T-helper 17 cell (primary cell): ENCODE data around the gene ST6GALNAC6. TPM values are rescaled to one million over a fixed set of nuclear protein-coding genes. Genes with fewer than 3 reads are reported as not detected.

ENCODE experiments used
- ATAC-seq: fragments of 150-1000 bp; cut with Tn5 transposase; 2 replicates; pipeline ENCODE4 v1.10.0; 2021; ENCODE audit warnings: mild to moderate bottlenecking, moderate library complexity
- DNase-seq, 3 donors: peaks; one replicate each; pipeline versions ENCODE4 v3.0.0 to v3.0.0-alpha.2; 2020 to 2021
- H3K9me3 ChIP-seq: one replicate; pipeline ENCODE4 v1.7.0; 2013; ENCODE audit warnings: low read length, mild to moderate bottlenecking; ENCODE audit not compliant: control insufficient read depth, poor library complexity, severe bottlenecking
- H3K27ac Mint-ChIP-seq: one replicate; pipeline ENCODE4 v1.8.0; 2022; ENCODE audit warnings: mild to moderate bottlenecking, moderate library complexity, mixed read lengths
- H3K27me3 Mint-ChIP-seq: one replicate; pipeline ENCODE4 v1.8.0; 2022; ENCODE audit warnings: mixed read lengths
- H3K36me3 Mint-ChIP-seq: one replicate; pipeline ENCODE4 v1.8.0; 2022; ENCODE audit warnings: low read depth, mixed read lengths
- H3K4me1 Mint-ChIP-seq: one replicate; pipeline ENCODE4 v1.8.0; 2022; ENCODE audit warnings: mild to moderate bottlenecking, mixed read lengths
- H3K4me3 Mint-ChIP-seq: one replicate; pipeline ENCODE4 v1.8.0; 2022; ENCODE audit warnings: mild to moderate bottlenecking, moderate library complexity, mixed read lengths
- total RNA-seq, 4 donors: library from RNA in 2 of 4; stranded (reverse) in 2 of 4; gene quantifications; one replicate each; pipeline ENCODE4 v1.2.3 and lab custom pipeline; 2022 to 2026

ST6GALNAC6 gene
- total RNA-seq, 2 donors from 2014 or later, result 74.5 to 108 TPM

GRCh38 chr9:127868278-127868902 lies 31.0 kb downstream of the ST6GALNAC6 start:
- no peak overlapping the region for H3K27ac Mint-ChIP-seq
- H3K36me3 Mint-ChIP-seq, result no peaks in the 10 kb centered on the region
- H3K4me1 Mint-ChIP-seq, result peaks cover 17% of the 10 kb centered on the region
- ATAC-seq (no peak), DNase-seq (no peak)
- H3K27me3 Mint-ChIP-seq, result no peaks in the 10 kb centered on the region
- H3K9me3 ChIP-seq, result no peaks in the 10 kb centered on the region
- H3K4me3 Mint-ChIP-seq, result no peak overlapping the region

DNA sequence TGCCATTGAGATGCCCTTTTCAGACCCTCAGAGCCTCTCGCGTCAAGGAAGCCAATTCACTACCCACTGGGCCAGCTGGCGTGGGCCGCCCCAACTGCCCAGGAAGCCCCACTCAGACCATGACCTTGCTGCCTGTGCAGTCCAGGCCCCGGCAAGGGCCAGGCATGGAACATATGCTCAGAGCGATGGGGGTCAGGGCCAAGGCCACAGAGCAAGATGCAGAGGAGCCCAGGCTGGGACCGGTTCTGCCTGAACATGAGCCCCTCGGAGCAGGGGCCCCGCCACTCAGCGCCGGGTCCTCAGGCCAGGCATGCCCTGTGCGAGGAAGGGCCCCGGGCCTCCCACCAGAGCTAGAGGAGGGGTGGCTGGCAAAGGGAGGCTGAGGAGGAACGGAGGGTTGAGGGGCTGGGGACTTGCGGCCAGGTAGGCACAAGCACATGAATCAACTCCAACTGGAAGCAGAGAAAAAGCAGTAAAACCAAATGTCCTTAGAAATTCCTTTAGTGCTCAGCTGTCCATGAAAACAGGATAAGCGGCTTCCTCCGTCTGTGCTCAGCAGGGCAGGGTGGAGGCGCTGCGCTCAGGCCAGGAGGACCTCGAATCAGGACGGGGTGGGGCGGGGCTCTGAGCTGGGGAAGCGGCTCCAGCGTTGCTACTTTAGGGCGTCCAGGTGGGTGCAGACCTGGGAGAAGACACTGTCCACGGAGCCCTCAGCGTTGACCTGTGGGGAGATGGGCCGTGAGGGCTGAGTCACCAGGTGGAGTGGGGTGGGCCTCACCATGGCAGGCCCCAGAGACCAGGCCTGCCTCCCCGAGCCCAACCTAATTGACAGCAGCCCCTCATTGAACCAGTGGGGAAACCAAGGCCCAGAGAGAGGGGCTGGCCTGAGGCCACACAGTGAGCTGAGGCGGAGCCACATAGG lies 31.8 kb downstream of the ST6GALNAC6 start:
- H3K4me1 Mint-ChIP-seq, result peaks cover 23% of the 10 kb centered on the region
- ATAC-seq (no peak), DNase-seq (no peak)
- no peaks in the 10 kb centered on the region for H3K9me3 ChIP-seq
- H3K36me3 Mint-ChIP-seq, result no peaks in the 10 kb centered on the region
- H3K27me3 Mint-ChIP-seq, result no peaks in the 10 kb centered on the region
- no peak overlapping the region for H3K27ac Mint-ChIP-seq
- no peak overlapping the region for H3K4me3 Mint-ChIP-seq

GRCh38 chr9:127866535-127866934 lies 32.9 kb downstream of the ST6GALNAC6 start:
- Mint-ChIP-seq H3K36me3 (no peaks in the 10 kb centered on the region), H3K27ac (peak overlapping the region; percentile 0), H3K4me3 (no peak overlapping the region), H3K27me3 (no peaks in the 10 kb centered on the region), H3K4me1 (peaks cover 27% of the 10 kb centered on the region)
- DNase-seq, result no peak
- no peak for ATAC-seq
- H3K9me3 ChIP-seq, result no peaks in the 10 kb centered on the region

GRCh38 chr9:127865645-127866464 lies 33.5 kb downstream of the ST6GALNAC6 start:
- no peaks in the 10 kb centered on the region for H3K36me3 Mint-ChIP-seq
- DNase-seq, result no peak
- peaks cover 33% of the 10 kb centered on the region for H3K4me1 Mint-ChIP-seq
- no peaks in the 10 kb centered on the region for H3K27me3 Mint-ChIP-seq
- ATAC-seq, result peak; percentile 60
- H3K9me3 ChIP-seq, result no peaks in the 10 kb centered on the region
- H3K27ac Mint-ChIP-seq, result peak overlapping the region; percentile 0
- H3K4me3 Mint-ChIP-seq, result no peak overlapping the region

DNA sequence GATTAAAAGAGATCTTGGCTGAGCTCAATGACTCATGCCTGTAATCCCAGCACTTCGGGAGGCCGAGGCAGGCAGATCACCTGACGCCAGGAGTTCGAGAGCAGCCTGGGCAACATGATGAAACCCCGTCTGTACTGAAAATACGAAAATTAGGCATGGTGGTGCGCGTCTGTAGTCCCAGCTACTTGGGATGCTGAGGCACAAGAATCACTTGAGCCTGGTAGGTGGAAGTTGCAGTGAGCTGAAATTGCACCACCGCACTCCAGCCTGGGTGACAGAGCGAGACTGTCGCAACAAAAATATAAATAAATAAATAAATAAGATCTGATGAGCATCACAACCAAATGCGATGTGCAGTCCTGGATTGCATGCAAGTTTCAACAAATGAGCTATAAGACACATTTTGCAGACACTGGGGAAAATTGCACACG lies 36.2 kb downstream of the ST6GALNAC6 start:
- Mint-ChIP-seq H3K27me3 (no peaks in the 10 kb centered on the region), H3K4me1 (peaks cover 33% of the 10 kb centered on the region), H3K36me3 (no peaks in the 10 kb centered on the region), H3K27ac (peak overlapping the region; percentile 94), H3K4me3 (peak overlapping the region; percentile 78)
- ATAC-seq (no peak), DNase-seq (no peak)
- H3K9me3 ChIP-seq, result no peaks in the 10 kb centered on the region

- Mint-ChIP-seq H3K4me3 (peak overlapping the region; percentile 78), H3K4me1 (peaks cover 35% of the 10 kb centered on the region), H3K27me3 (no peaks in the 10 kb centered on the region), H3K27ac (peak overlapping the region; percentile 94), H3K36me3 (no peaks in the 10 kb centered on the region)
- H3K9me3 ChIP-seq, result no peaks in the 10 kb centered on the region
- DNase-seq (no peak), ATAC-seq (peak; percentile 67)
Observed at GRCh38 chr9:127862075-127863011, 37.1 kb downstream of the ST6GALNAC6 start.

GRCh38 chr9:127860779-127861178 lies 38.6 kb downstream of the ST6GALNAC6 start:
- H3K36me3 Mint-ChIP-seq, result no peaks in the 10 kb centered on the region
- no peaks in the 10 kb centered on the region for H3K9me3 ChIP-seq
- H3K4me1 Mint-ChIP-seq, result peaks cover 33% of the 10 kb centered on the region
- ATAC-seq (no peak), DNase-seq (no peak)
- H3K4me3 Mint-ChIP-seq, result no peak overlapping the region
- H3K27me3 Mint-ChIP-seq, result no peaks in the 10 kb centered on the region
- H3K27ac Mint-ChIP-seq, result peak overlapping the region; percentile 94

GRCh38 chr9:127860260-127860659 lies 39.1 kb downstream of the ST6GALNAC6 start:
- ATAC-seq (no peak), DNase-seq (no peak)
- peak overlapping the region; percentile 94 for H3K27ac Mint-ChIP-seq
- H3K4me3 Mint-ChIP-seq, result no peak overlapping the region
- H3K9me3 ChIP-seq, result no peaks in the 10 kb centered on the region
- H3K27me3 Mint-ChIP-seq, result no peaks in the 10 kb centered on the region
- H3K4me1 Mint-ChIP-seq, result peaks cover 33% of the 10 kb centered on the region
- no peaks in the 10 kb centered on the region for H3K36me3 Mint-ChIP-seq

- H3K9me3 ChIP-seq, result no peaks in the 10 kb centered on the region
- peaks cover 34% of the 10 kb centered on the region for H3K4me1 Mint-ChIP-seq
- DNase-seq (no peak), ATAC-seq (no peak)
- H3K36me3 Mint-ChIP-seq, result no peaks in the 10 kb centered on the region
- peak overlapping the region; percentile 83 for H3K27ac Mint-ChIP-seq
- H3K27me3 Mint-ChIP-seq, result no peaks in the 10 kb centered on the region
- no peak overlapping the region for H3K4me3 Mint-ChIP-seq
Observed at GRCh38 chr9:127858041-127858512, 41.3 kb downstream of the ST6GALNAC6 start.

- no peaks in the 10 kb centered on the region for H3K9me3 ChIP-seq
- peaks cover 28% of the 10 kb centered on the region for H3K4me1 Mint-ChIP-seq
- H3K27ac Mint-ChIP-seq, result no peak overlapping the region
- no peak overlapping the region for H3K4me3 Mint-ChIP-seq
- no peaks in the 10 kb centered on the region for H3K36me3 Mint-ChIP-seq
- no peak for ATAC-seq
- no peak for DNase-seq
- H3K27me3 Mint-ChIP-seq, result no peaks in the 10 kb centered on the region
Observed at GRCh38 chr9:127857278-127857677, 42.1 kb downstream of the ST6GALNAC6 start.

DNA sequence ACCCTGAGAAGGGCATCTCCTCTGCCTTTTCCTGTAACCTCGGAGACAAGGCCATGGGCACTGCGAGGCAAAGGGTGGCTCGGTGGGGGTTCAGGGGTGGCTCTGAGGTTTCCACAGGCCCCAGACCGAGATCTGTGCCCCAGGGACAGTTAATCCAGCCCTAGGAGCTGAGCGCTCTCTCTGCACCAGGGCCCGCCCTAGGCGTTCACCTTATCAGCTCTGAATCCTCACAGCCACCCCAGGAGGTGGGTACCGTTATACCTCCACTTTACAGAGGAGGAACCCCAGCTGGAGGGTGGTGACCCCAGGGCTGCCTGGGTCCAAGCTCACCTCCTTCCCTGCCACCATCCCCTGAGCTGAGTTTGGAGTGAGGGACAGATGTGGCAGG lies 42.7 kb downstream of the ST6GALNAC6 start:
- peaks cover 25% of the 10 kb centered on the region for H3K4me1 Mint-ChIP-seq
- H3K4me3 Mint-ChIP-seq, result no peak overlapping the region
- H3K27ac Mint-ChIP-seq, result peak overlapping the region; percentile 83

GRCh38 chr9:127856094-127856728 lies 43.2 kb downstream of the ST6GALNAC6 start:
- no peaks in the 10 kb centered on the region for H3K9me3 ChIP-seq
- Mint-ChIP-seq H3K4me1 (peaks cover 20% of the 10 kb centered on the region), H3K4me3 (no peak overlapping the region), H3K36me3 (no peaks in the 10 kb centered on the region), H3K27me3 (no peaks in the 10 kb centered on the region), H3K27ac (peak overlapping the region; percentile 83)
- DNase-seq (no peak), ATAC-seq (no peak)

More for the DNA sequence above, 42.7 kb downstream of the ST6GALNAC6 start:
- DNase-seq (no peak), ATAC-seq (no peak)
- Mint-ChIP-seq H3K27me3 (no peaks in the 10 kb centered on the region), H3K36me3 (no peaks in the 10 kb centered on the region)
- H3K9me3 ChIP-seq, result no peaks in the 10 kb centered on the region
